ENCODE measurements around the gene NRG2. TPM values are rescaled to one million over a fixed set of nuclear protein-coding genes. Genes with fewer than 3 reads are reported as not detected.

NRG2 gene
- total and polyA plus RNA-seq, 11 donors: 0.72 to 4.8 (median 3.4) TPM

DNA sequence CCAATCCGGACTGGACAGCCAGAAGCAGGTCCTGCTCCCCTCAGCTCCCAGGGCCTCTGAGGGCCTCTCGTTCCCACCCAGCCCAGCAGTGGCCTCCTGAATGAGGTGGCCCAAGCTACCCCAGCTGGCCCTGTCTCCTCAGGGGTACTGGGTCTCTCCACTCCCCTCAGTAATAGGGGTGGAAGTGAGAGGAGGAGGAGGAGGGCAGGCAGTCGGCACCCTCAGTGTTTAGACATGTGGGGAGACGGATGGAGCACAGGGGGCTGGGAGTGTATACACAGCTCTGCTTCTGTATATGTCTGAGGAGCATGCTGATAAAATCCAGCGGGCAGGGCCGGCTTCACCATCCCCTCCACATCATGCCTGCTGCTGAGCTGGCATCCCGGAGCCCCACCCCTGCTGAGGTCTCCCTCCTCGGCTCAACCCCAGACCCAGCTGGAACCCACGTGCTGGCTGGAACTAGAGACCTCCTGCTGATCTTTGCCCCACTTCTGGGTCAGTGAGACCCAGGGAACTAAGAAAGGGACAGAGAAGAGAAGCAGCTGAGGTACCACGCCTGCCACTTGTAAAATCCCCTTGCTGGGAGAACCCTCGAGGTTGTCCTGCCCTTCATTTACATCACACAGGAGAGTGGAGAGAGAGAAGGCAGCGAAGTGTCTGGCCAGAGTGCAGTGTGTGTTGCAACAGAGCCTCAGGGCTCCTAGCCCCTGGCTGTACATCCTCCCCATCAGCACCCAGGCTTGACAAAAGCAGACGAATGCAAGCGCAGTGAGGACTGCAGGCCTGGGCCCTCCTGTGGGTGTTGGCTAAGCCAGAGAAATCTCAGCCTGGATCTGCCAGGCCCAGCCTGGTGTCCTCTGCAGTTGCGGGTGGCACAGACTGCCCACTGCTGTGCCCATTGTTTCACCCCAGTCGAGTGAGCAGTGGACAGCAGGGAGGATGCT, 170.0 kb downstream of the NRG2 start:
- intact Hi-C loops (cut with DNase I): no loop called here
- ATAC-seq: no peak
- H3K4me3 ChIP-seq: no peak overlapping the region
- 79 to 85% (median 82%) methylated on average over 15 to 16 of the region's 16 CpGs for WGBS, 4 donors
- no peaks in the 10 kb centered on the region for H3K36me3 ChIP-seq
- no peaks in the 10 kb centered on the region for H3K9me3 ChIP-seq
- no peak overlapping the region for H3K27ac ChIP-seq
- DNase-seq: peak in 1 of 5 donors; percentile 37
- no peaks in the 10 kb centered on the region for H3K27me3 ChIP-seq
- no peak for TF ChIP-seq CTCF (IDR thresholded peaks at IDR 0.05)
- TF ChIP-seq POLR2A (IDR thresholded peaks at IDR 0.05): no peak
- peaks cover 0 to 13% (median 0%) of the 10 kb centered on the region in 12 donors for H3K4me1 ChIP-seq

DNA sequence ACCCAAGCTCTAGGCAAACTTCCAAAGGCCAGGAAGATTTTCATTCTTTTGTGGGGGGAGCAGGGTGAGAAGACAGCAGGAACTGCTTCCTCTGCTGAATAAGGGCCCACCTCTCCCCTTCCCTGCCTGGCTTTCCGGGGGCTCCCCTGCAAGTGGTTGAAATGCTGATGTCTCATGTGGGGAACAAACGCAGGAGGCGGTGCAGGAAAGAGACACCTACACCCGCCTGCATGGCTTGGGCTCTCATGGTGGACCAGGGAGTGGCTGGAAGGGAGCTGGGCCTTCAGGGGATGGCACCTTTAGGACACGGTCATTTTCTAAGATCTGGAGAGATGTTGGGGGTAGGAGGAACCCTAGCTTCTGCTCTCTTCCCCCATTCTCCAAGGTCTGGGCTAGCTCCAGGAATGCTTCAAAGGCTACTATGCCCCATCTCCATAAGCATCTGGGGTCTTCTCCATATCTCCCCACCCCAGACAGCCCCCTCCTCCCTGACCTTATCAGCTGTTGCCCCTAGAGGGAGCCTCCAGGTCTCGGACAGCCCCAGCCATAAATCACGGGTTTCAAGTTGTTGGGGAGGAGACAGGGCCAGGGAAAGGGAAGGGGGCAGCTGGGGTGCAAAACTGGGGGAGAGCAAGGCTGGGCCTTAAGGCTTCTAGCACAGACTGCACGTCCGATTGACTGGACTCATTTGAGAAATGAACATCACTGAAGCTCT, 170.9 kb downstream of the NRG2 start:
- TF ChIP-seq CTCF (IDR thresholded peaks at IDR 0.05) (no peak), POLR2A (IDR thresholded peaks at IDR 0.05) (no peak)
- H3K27me3 ChIP-seq: no peaks in the 10 kb centered on the region
- no peaks in the 10 kb centered on the region for H3K9me3 ChIP-seq
- H3K4me1 ChIP-seq: peaks cover 0 to 12% (median 0%) of the 10 kb centered on the region in 12 donors
- H3K27ac ChIP-seq: no peak overlapping the region
- DNase-seq (peak in 1 of 5 donors; percentile 34), ATAC-seq (no peak)
- H3K36me3 ChIP-seq: no peaks in the 10 kb centered on the region
- intact Hi-C loops (cut with DNase I): no loop called here
- WGBS, 4 donors: 84 to 91% (median 86%) methylated on average over 9 of the region's 9 CpGs
- H3K4me3 ChIP-seq: no peak overlapping the region

DNA sequence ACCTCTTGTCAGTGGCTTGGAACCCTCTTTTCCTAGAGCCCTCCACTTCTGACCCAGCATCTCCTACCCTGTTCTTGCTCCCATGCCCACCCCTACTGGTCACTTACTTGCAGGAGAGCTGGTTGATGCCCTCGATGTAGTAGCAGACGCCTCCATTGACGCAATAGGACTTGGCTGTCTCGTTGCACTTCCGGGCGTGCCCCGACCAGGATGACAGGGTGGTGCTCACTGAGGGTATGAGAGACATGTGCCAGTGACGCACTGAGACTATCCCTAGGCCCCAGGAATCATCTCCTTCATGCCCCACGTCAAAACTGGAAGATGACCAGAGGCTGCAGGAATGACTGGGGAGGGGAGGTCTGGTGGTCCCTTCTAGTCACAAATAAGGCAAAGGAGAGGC, 171.5 kb downstream of the NRG2 start:
- intact Hi-C loops (cut with DNase I): no loop called here
- DNase-seq (no peak), ATAC-seq (no peak)
- Histone ChIP-seq H3K4me1 (peaks cover 0 to 12% (median 0%) of the 10 kb centered on the region in 12 donors), H3K27me3 (no peaks in the 10 kb centered on the region), H3K27ac (no peak overlapping the region), H3K36me3 (no peaks in the 10 kb centered on the region), H3K9me3 (no peaks in the 10 kb centered on the region), H3K4me3 (no peak overlapping the region)
- WGBS, 4 donors: 92 to 93% (median 93%) methylated on average over 9 of the region's 9 CpGs
- TF ChIP-seq CTCF (IDR thresholded peaks at IDR 0.05): no peak
- TF ChIP-seq POLR2A (IDR thresholded peaks at IDR 0.05): no peak

DNA sequence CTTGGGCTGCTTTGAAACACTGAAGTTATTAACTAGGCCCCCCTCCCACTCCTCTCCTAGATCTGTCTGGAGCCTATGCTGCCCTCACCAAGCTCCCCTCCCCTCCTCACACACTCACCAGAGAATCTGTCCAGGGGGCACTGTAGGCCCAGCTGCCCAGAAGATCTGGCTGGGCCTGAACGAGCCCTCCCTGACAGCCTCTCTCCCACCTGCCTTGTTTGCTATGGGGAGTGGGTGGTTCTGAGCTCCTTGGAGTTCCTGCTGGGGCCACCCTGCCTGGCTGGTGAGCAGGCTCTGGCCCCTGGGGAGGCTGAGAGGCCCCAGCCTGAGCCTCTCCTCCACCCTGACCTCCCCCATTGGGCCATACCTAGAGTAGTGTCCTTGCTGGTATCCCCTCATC, 172.4 kb downstream of the NRG2 start:
- TF ChIP-seq CTCF (IDR thresholded peaks at IDR 0.05) (no peak), POLR2A (IDR thresholded peaks at IDR 0.05) (no peak)
- intact Hi-C loops (cut with DNase I): no loop called here
- Histone ChIP-seq H3K36me3 (no peaks in the 10 kb centered on the region), H3K27ac (no peak overlapping the region), H3K27me3 (no peaks in the 10 kb centered on the region), H3K4me1 (peaks cover 0 to 12% (median 0%) of the 10 kb centered on the region in 12 donors), H3K9me3 (no peaks in the 10 kb centered on the region), H3K4me3 (no peak overlapping the region)
- WGBS, 4 donors: 80 to 100% (median 97%) methylated on average over 1 of the region's 1 CpG
- no peak for DNase-seq
- ATAC-seq: no peak
